NCI-H446 treated with DMSO at 0.1 percent for 48 hours (cell line): Measurements from ENCODE around the gene PGM2L1.
"Not testable (repeated sequence)": the region's sequence is repeated elsewhere in the genome, so short reads cannot be mapped to it uniquely, and the experiment has no call there.

Experiments used
- DNase-seq: peaks from one replicate; lab custom pipeline; 2025; lab: John Stamatoyannopoulos, UW

The PGM2L1 gene

DNA sequence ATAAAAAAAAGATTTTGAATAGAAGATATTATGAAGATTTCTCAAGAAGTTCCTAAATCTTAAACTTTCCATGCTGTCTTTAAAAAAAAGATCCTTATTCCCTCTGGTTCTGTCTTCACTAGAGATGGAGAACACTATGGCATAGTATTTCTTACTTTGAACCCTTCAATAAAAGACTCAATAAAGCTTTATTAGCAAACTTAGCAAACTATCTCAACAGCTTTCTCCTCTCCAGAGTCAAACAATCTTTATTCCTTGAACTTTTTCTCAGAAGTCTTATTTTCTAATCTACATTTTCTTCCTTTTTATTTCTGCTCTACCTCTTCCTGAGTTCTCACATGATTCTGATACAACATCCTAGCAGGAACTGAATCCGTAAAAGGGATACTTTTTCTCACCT lies 65.0 kb downstream of the PGM2L1 start:
- DNase-seq, result no peak

DNA sequence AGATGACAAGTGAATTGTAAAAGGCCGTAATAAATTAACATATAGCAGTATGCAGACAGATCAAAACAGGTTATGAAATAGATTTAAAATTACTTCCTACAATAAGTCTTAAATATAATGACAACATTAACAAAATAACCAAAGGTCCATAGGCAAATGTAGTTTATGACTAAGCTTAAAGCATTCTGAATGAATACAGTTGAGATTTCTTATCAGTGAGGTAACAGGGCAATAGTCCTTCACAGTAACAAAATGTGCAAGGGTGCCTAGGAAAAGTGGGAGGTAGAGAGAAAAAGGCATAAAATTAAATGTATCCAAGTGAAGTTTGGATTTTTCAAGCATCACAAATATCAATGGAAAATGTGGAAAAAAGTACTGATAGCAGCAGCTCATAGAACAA lies 65.9 kb downstream of the PGM2L1 start:
- no peak for DNase-seq

DNA sequence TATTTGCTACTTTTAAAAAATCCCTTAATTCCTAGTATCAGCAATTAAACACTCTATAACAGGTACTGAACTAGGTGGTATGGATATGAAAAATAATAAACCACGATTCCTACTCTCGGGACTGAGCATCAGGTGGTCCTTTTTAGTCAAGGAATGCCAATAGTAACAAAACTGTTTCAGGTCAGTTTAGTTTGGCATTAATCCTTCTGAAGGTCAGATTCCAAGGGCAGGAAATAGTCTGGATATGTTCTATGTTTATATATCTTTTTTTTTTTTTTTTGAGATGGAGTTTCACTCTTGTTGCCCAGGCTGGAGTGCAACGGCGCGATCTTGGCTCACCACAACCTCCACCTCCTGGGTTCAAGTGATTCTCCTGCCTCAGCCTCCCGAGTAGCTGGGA lies 67.2 kb downstream of the PGM2L1 start:
- DNase-seq, result not testable (repeated sequence)

DNA sequence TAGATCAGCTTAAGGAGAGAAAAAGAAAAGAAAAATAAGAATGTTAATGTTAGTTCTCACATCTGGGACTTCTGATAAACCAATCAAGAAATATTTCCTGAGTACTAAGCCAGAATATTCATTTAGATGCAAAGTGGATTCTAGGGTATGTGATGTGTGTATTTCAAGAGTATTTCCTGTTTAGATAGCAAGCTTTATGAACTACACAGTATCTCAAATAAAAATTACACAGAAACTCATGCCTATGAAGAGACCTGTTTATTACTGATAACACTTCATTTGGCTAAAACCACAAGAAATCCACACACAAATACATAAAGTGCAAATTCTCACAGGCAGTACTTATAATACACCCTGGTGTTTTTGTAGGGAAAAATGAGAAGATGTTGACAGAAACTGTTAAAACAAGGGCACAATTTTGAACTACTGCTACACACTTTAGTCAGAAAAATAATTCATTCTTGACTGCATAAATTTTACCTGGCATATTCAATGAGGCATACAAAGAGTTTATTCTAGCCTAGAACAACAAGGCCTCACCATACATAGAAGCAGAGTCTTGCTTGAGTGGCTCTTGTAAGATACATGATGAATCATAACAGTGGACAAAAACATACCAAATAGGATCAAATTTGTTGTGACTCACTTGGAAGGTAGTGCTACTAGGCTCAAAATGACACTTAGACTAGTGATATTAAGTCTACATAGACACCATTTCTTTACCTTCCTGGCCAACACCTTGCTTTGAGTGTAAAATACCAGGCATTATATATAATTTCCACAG lies 68.0 kb downstream of the PGM2L1 start:
- no peak for DNase-seq

DNA sequence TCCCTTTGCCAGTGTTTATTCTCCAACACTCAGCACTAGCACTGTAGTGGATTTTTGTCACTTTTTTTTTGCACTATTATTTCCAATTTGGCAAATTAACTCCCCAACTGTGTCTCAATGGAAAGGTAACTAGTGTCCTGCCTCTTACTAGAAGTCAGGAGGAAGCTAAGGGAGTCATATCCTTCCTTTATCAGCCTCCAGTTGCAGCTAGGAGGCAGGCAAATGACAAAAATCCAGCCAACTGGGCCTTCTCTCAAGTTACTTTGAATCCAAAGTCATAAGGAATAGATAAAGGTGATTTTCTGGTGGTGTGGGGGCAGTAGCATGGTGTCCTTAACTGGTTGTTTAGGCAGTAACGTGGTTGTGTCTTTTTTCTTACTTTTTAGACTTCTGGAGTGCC lies 71.2 kb downstream of the PGM2L1 start:
- no peak for DNase-seq

DNA sequence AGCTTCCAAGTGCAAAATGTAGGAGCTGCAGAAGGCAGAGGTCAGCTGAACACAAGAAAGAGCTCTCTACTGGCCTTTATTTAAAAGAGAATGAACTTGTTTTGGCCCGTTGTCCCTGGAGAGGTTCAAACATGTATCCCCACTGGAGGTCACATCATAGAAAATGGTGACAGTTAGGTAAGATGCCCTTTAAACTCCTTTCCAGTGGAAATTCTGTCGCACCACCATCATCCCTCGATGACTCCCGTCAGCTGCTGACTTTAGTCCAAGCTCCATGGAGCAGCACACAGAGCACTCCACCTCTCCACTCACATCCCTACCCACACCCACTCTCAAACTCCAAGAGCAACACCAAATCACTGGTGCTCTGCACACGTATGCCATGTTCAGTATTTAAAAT lies 71.6 kb downstream of the PGM2L1 start:
- DNase-seq, result no peak

DNA sequence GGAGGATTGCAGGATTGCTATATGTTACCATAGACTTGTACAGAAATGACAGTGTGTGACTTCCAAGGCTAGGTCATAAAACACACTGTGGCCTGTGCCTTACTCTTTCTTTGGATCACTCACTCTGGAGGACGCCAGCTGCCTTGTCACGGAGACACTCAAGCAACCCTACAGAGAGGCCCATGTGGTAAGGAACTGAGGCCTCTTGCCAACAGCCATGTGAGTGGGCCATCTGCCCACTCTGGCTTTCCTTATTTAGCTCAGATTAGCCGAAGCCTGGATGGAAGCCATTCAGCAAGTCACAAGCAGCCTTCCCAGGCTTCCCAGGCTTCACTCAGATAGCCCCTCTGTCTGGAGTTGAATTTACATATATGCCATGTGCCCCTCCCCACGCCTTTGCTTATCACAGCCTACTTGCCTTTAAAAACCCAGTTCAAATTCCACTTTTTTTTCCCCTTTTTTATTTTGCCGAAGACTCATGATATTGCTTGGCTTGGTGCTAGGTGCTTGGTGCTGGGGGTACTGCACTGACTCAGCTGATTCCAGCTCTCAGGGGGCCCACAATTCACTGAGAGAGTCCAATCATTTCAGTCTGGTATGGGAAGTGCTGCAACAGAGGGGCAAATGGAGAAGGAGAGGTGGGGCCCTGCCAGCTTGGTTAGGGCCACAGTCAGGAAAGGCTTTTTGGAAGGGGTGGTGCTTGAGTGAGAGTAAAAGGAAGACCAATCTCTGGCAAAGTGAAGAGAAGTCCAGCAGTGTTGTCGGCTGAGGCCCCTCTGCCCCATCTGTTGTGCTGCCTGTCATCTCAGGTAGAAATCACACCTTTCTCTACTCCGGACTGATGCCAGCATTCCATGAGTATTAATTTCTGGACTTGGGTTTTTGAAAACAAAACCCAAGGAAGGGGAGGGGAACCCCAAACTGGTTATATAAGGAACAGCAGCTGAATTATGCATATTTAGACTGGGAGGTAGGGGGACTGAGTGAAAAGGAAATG lies 72.3 kb downstream of the PGM2L1 start:
- DNase-seq, result peak; percentile 97

DNA sequence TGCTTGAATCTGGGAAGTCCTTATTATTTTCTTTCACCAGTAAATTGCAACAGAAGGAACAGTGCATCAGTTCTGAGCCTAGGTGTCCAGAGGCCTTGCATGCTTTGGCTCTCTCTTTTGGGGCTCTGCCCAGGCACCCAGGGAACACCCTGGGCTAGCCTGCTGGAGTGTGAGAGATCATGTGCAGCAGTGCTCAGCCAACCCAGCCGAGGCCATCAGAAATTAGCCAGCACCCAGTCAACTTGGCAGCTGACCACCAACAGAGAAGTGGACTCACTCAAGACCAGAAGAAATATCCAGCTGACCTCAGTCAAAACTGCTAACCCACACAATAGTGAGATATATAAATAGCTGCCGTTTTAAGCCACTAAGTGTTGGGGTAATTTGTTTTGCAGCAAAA lies 75.6 kb downstream of the PGM2L1 start:
- no peak for DNase-seq

DNA sequence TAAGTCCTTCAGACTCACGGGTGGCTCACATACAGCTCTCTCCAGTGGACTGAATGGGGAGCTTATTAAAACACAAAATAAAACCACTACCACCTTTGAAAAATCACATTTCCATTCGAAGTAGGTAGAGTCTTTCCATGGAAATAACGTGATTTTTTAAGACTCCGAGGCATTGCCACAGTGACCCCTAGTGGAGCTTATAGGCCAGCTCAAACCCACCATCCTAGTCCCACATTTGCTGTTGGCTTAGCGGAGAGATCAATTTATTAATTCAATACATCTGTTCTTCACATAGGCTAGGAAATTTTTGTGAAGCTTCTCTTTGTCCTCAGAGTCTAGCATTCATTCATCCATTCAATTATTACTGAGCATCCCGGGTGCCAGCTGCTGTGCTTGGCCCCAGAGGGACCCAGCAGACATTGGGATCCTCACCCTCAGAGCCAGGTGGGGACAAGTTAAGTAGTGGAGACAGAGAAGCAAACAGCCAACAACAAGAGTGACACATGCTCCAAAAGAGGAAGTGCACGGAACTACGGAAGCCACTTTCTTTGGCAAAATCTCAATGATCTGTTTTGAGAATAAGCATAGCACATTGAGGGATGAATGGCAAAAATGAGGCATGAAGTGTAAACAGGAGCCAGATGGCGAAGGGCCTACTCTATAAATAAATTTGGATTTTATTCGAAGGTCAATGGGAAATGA lies 76.6 kb downstream of the PGM2L1 start:
- DNase-seq, result peak; percentile 96

DNA sequence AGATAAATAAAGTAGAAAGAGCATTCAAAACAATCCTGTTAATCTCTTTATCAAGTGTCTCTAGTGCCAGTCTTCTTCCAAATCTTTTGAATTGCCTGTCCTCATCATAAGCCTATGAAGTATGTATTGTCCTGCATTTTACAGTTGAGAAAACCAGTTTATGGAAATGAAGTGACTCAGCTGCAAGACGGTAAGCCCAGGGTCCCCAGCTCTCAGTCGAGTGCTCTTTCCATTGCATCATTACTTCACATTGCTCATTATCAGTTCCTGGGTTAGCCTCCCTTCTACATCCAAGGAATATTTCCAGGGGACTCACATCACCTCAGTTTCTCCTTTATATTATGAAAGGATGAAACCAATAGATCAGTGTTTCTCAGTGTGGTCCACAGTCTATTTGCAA lies 77.7 kb downstream of the PGM2L1 start:
- DNase-seq, result no peak

DNA sequence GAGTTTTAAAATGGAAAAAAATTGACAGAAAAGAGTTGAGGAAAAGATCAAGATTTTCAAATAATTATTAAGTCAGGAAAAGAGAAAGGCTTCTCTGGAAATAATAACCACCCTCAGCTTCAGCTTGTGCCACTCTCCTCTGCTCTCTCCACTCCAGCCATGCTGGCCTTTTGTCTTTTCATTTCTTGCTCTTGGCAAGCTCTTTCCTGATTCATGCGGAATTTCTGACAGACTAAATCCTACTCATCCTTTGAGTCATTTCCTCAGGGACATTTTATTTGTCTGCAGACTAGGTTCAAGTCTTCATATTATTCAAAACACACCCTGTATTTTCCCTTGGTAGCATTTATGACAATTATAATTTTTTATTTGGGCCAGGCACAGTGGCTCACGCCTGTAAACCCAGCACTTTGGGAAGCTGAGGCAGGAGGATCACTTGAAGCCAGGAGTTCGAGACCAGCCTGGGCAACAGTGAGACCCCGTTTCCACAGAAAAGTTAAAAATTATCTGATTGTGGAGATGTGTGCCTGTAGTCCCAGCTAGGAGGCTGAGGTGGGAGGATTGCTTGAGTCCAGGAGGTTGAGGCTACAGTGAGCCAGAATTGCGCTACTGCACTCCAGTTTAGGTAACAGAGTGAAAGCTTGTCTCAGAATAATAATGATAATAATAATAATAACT lies 79.0 kb downstream of the PGM2L1 start:
- DNase-seq, result peak; percentile 42

DNA sequence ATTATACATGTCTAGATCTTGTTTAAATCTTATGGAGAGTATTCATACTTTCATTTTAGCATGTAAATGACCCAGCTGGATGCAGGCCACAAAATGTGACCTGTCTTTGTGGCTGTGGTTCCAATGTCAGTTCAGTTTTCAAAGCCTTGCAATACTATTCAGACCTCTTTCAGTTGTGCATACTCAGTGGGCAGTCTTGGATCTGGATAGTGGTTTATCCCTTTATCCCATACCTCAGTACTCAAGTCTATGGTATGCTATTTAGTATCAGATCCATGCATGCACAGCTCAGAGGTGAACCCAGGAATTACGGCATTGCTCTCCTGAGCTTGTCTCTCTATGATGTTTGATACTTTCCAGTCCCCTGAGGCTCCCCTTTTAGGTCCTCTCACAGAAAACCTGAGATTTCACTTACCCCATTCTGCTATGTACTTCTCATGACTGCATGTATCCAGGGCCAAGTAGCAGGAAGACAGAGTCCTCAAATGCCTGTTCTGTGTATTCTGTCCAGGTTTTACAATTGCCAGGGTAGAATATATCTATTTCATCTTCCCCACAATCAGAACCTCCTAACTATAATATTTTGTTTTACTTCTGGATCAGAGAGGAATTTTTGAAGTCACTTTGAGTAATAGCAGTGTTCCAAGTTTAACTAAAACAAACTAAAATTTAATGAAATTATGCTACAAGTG lies 79.8 kb downstream of the PGM2L1 start:
- DNase-seq, result no peak

DNA sequence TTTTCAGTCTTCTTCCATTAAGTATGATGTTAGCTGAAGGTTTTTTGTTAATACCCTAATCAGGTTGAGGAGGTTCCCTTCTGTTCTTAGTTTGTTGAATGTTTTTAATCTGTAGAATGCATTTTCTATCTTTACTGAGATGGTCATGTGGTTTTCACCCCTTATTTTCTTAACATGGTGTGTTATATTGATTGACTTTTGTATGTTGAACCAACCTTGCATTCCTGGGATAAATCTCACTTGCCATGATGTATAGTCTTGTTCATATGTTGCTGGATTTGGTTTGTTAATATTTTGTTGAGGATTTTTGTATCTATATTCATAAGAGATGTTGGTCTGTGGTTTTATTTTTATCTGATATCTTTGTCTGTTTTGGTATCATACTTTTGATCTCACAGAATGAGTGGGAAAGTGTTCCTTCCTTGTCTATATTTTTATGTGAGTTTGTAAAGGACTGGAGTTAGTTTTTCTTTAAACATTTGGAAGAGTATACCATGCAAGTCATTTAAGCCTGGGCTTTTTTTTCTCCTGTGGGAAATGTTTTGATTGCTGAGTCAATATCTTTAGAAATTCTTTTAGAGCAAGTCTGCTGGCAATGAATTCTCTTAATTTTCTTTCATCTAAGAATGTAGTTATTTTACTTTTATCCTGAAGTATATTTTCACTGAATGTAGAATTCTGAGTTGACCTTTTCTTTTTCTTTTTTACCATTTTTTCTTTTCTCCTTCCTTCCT lies 81.3 kb downstream of the PGM2L1 start:
- no peak for DNase-seq

DNA sequence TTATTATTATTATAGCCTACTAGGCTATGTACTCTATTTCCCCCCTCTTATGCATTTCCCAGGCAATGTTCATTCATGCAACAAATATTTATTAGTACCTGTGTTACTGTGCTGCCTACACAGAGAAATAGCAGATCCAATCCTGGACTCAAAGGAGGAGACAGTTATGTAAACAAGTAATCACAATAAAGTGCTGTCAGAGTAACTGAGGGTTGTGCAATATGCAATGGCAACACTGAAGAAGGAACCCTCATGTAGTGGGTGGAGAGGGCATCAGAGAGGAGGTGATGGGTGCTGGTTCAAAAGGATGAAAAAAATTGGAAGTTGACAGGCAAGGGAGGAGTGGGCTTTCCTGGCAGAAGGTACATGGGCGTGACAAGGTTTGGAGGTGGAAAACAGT lies 85.9 kb downstream of the PGM2L1 start:
- no peak for DNase-seq

DNA sequence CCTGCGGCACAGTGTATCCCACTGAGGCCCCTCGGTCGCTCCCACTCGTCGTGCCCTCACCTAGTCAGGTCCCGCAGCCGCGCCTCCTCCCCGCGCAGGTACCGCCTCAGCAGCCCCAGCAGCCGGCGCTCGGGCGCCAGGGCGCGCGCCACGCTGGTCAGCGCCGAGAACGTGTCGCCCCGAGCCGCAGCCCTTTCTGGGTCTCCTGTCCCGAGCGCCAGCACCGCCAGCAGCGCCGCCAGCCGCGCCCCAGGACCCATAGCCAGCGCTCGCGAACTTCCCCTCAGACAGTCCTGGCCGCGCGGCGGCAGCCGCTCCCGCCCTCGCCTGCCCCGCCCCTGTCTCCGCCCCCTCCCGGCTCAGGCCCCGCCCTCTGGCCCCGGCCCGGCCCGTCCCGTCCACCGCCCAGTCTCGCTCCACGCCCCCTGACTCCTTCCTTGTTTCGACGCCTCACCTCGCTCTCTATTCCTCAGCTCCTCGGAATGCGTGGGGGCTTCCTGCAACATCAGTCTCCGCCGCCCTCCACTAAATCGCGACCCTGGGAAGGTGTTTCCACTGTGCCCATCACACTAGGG lies 86.8 kb downstream of the PGM2L1 start, which contains the start of gene P4HA3:
P4HA3 (minus strand) TSS at position 289 of the 575 bp plus-strand sequence; CDS start at position 260, 29 bp downstream.
- DNase-seq, result no peak

DNA sequence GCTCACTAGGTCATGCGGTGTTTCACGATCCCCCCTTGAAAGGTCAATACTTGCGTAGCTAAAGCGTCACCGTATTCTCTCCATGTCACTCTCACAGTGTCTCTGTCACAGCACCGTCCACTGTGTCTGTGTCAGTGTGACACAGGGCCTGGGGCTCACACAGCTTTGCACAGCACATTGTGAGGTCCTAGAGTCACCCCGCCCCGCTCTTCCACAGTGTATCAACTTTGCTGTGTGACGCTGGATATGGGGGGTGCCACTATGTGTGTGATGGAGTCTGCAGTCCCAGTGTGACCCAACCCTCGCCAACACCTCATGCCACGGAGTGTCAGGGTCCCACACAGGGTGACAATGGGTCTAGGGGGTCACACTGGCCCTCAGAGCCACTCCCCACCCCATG lies 87.4 kb downstream of the PGM2L1 start:
- DNase-seq, result no peak

DNA sequence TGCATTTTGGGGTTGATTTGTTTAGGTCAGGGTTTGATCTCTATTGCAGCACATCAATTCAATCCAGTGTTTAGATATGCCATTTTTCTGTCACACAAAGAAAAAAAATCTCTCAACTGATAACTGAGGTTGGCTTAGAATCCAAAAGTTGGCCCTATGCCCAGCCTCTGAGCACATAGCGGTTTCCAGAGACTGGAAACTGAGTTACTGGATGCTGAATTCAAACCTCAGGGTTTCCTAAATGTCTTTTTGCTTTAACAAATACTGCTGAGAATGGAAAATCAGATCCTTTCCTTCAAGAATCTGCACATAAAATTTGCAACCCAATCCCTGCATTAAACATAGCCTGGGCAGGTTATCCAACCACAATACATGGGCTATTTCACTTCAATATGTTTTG lies 90.8 kb downstream of the PGM2L1 start:
- no peak for DNase-seq

DNA sequence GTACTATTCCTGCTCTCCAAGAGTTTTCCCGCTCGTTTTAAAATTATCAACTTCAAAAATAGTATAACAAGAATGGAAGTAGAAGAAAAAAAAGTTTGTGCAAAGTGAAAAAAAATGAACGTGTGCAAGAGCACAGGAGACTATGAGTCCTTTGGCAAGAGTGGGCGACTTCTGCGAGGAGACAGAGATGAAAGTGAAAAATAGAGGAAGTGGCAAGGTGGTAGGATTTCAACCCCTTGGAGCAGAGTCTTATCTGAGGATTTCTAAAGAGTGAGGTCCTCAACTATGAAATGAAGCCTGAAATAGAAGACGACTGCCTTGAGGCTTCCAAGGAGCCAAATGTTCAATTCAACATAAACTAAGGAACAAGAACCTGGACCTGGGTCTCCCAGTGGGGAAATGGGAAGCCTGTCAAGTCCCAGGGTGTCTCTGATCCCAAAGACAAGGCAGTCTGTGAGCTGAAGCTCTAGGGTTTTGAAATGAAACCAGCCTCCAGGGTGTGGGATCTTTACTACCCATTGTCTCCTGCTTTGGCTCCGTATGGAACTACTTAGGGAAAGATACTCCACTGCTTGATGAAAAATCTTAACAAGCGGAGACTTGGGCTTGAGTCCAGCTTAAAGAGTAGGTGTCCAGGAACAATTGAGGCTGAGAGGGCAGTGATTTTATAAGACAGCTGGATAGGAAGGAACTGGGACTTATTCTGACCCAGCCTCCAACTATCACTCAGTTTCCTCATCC lies 91.6 kb downstream of the PGM2L1 start:
- DNase-seq, result no peak

DNA sequence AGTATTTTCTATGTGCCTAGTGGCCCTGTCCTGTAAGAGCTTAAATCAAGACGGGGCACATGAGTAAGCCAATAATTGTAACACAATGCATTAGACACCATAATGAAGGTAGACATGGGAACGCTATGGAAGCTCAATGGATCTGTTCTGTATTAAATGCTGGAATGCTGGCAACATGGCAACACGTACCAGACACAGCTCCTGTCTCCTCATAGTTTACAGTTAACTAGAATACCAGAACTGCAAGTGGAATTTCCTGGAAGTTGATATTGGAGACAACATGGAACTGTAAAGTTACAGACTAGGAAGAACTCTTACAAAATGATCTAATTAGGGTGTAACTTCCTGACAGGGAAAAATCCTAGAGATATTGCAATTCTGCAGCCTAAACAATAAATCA lies 99.2 kb downstream of the PGM2L1 start:
- no peak for DNase-seq
